AG10803 (cell line): ENCODE data around the gene CXCR6.

Experiments used
- DNase-seq: peaks from one replicate; pipeline ENCODE4 v3.0.0; 2010; ENCODE audit warnings: low read depth
- H3K4me3 ChIP-seq: 2 replicates; pipeline ENCODE4 v1.5.1; 2011; ENCODE audit warnings: mild to moderate bottlenecking, low read length, control low read depth
- CTCF ChIP-seq: conservative IDR thresholded peaks from 2 replicates; pipeline ENCODE4 v1.5.1; 2011; ENCODE audit warnings: mild to moderate bottlenecking, low read length, control low read depth, inconsistent platforms

Gene CXCR6

GRCh38 chr3:45962033-45962432, 18.8 kb downstream of the CXCR6 start:
- H3K4me3 ChIP-seq, result no peak overlapping the region
- TF ChIP-seq CTCF, result no peak
- no peak for DNase-seq

- H3K4me3 ChIP-seq, result no peak overlapping the region
- no peak for TF ChIP-seq CTCF
- no peak for DNase-seq
Measured at GRCh38 chr3:45964139-45964538, 20.9 kb downstream of the CXCR6 start.

- DNase-seq, result no peak
- TF ChIP-seq CTCF, result no peak
- no peak overlapping the region for H3K4me3 ChIP-seq
Measured at GRCh38 chr3:45965253-45965652, 22.0 kb downstream of the CXCR6 start.

GRCh38 chr3:45965653-45966052, 22.4 kb downstream of the CXCR6 start:
- no peak for TF ChIP-seq CTCF
- H3K4me3 ChIP-seq, result no peak overlapping the region

GRCh38 chr3:45966371-45966791, 23.1 kb downstream of the CXCR6 start:
- no peak overlapping the region for H3K4me3 ChIP-seq
- DNase-seq, result no peak
- TF ChIP-seq CTCF, result no peak

More at GRCh38 chr3:45965653-45966052, 22.4 kb downstream of the CXCR6 start:
- no peak for DNase-seq

- H3K4me3 ChIP-seq, result no peak overlapping the region
- DNase-seq, result no peak
- TF ChIP-seq CTCF, result no peak
Measured at GRCh38 chr3:45966950-45967640, 23.8 kb downstream of the CXCR6 start.

- TF ChIP-seq CTCF, result no peak
- no peak overlapping the region for H3K4me3 ChIP-seq
- DNase-seq, result no peak
Measured at GRCh38 chr3:45967724-45968123, 24.5 kb downstream of the CXCR6 start.
